ENCODE measurements around the gene ZNF451. TPM values are rescaled to one million over a fixed set of nuclear protein-coding genes. Genes with fewer than 3 reads are reported as not detected.

Gene ZNF451
- total RNA-seq, 1 experiment from 2014 or later = 62.3 TPM

DNA sequence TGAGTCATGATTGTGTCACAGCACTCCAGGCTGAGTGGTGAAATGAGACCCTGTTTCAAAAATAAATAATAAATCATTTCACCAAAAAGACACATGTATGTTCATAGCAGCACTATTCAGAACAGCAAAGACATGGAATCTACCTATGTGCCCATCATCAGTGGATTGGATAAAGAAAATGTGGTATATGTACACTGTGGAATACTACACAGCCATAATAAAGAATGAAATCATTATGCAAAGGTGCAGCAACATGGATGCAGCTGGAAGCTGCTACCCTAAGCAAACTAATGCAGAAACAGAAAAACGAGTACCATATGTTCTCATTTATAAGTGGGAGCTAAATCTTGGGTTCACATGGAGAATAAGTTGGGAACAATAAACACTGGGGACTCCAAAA is 33.1 kb downstream of the ZNF451 start:
- POLR2A ChIA-PET = no interaction called here
- no peak overlapping the region for H3K27ac Mint-ChIP-seq (ENCODE audit: unreplicated experiment)
- Histone ChIP-seq H3K36me3 (ENCODE audit: control insufficient read depth, insufficient read depth, low read length) (no peaks in the 10 kb centered on the region), H3K9me3 (no peaks in the 10 kb centered on the region), H3K4me1 (no peaks in the 10 kb centered on the region), H3K4me3 (ENCODE audit: low read depth, low read length) (no peak overlapping the region), H3K27me3 (replicated peaks; ENCODE audit: control insufficient read depth, insufficient read depth, low read length) (no peaks in the 10 kb centered on the region)
- H3K4me3 Mint-ChIP-seq (ENCODE audit: unreplicated experiment) = no peak overlapping the region
- H3K9me3 Mint-ChIP-seq (ENCODE audit: unreplicated experiment) = no peaks in the 10 kb centered on the region
- no peak for DNase-seq
- CTCF ChIA-PET = no interaction called here
- H3K4me1 Mint-ChIP-seq (ENCODE audit: low read depth, unreplicated experiment) = no peaks in the 10 kb centered on the region
- no peaks in the 10 kb centered on the region for H3K27me3 Mint-ChIP-seq (ENCODE audit: insufficient read depth, unreplicated experiment)
- BruUV-seq (replicated peaks) = no TSS peak
- intact Hi-C loops (cut with micrococcal nuclease; ENCODE audit: unreplicated experiment) = no loop called here
- H3K36me3 Mint-ChIP-seq (ENCODE audit: insufficient read depth, unreplicated experiment) = no peaks in the 10 kb centered on the region
- TF ChIP-seq, protein P1, sequence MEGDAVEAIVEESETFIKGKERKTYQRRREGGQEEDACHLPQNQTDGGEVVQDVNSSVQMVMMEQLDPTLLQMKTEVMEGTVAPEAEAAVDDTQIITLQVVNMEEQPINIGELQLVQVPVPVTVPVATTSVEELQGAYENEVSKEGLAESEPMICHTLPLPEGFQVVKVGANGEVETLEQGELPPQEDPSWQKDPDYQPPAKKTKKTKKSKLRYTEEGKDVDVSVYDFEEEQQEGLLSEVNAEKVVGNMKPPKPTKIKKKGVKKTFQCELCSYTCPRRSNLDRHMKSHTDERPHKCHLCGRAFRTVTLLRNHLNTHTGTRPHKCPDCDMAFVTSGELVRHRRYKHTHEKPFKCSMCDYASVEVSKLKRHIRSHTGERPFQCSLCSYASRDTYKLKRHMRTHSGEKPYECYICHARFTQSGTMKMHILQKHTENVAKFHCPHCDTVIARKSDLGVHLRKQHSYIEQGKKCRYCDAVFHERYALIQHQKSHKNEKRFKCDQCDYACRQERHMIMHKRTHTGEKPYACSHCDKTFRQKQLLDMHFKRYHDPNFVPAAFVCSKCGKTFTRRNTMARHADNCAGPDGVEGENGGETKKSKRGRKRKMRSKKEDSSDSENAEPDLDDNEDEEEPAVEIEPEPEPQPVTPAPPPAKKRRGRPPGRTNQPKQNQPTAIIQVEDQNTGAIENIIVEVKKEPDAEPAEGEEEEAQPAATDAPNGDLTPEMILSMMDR (IDR thresholded peaks at IDR 0.05; ENCODE audit: insufficient read depth in 1 of 2, low read depth in 1 of 2, low read length in 1 of 2, severe bottlenecking in 1 of 2, unreplicated experiment in 1 of 2) = no peak

DNA sequence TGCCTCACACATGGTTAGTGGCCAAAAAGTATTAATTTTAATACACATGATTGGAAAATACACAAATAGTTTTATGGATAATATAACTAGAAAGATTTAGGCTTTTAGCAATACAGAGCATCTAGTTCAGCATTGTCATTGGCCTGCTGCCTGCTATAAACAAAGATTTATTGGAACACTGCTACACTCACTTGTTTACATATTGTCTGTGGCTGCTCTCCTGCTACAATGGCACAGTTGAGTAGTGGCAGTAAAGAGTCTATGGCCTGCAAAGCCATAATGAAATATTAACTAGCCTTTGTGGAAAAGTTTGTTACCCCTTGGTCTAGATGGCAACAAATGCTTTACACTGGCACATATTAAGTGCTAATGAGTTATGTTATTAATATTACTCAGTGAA is 37.8 kb downstream of the ZNF451 start:
- H3K27ac Mint-ChIP-seq (ENCODE audit: unreplicated experiment) = no peak overlapping the region
- H3K4me1 Mint-ChIP-seq (ENCODE audit: low read depth, unreplicated experiment) = no peaks in the 10 kb centered on the region
- Histone ChIP-seq H3K4me3 (ENCODE audit: low read depth, low read length) (no peak overlapping the region), H3K36me3 (ENCODE audit: control insufficient read depth, insufficient read depth, low read length) (no peaks in the 10 kb centered on the region), H3K4me1 (no peaks in the 10 kb centered on the region), H3K27me3 (replicated peaks; ENCODE audit: control insufficient read depth, insufficient read depth, low read length) (no peaks in the 10 kb centered on the region), H3K9me3 (no peaks in the 10 kb centered on the region)
- no peaks in the 10 kb centered on the region for H3K36me3 Mint-ChIP-seq (ENCODE audit: insufficient read depth, unreplicated experiment)
- CTCF ChIA-PET = no interaction called here
- no peak for DNase-seq
- no peaks in the 10 kb centered on the region for H3K9me3 Mint-ChIP-seq (ENCODE audit: unreplicated experiment)
- intact Hi-C loops (cut with micrococcal nuclease; ENCODE audit: unreplicated experiment) = no loop called here
- TF ChIP-seq, protein P1 (IDR thresholded peaks at IDR 0.05; ENCODE audit: insufficient read depth in 1 of 2, low read depth in 1 of 2, low read length in 1 of 2, severe bottlenecking in 1 of 2, unreplicated experiment in 1 of 2) = no peak
- no peaks in the 10 kb centered on the region for H3K27me3 Mint-ChIP-seq (ENCODE audit: insufficient read depth, unreplicated experiment)
- H3K4me3 Mint-ChIP-seq (ENCODE audit: unreplicated experiment) = no peak overlapping the region
- no TSS peak for BruUV-seq (replicated peaks)
- POLR2A ChIA-PET = no interaction called here

DNA sequence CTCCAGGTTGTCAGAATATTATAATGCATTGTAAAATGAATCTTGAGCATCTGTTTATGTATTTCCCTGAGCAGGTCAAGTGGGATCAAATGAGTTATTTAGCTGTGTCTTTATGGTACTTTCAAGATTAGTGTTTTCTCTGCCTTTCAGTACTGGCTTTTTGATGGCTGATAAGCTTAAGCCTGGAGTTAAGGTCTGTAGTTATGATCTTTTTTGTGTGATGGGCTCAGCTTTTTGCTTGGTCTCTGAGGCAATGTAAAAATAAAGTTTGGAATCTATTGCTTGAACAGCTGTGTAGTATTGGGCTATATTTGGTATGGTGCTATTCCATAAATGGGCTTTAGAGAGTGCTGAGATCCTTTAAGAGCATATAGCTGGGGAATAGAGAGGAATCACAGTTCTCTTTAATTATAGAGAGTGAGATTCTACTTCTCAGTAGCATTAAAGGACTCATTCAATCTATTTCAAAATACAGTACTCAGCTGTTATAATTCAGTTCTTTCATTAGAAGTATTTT is 40.7 kb downstream of the ZNF451 start:
- H3K4me3 ChIP-seq (ENCODE audit: low read depth, low read length) = no peak overlapping the region
- Mint-ChIP-seq H3K27ac (ENCODE audit: unreplicated experiment) (no peak overlapping the region), H3K27me3 (ENCODE audit: insufficient read depth, unreplicated experiment) (no peaks in the 10 kb centered on the region), H3K36me3 (ENCODE audit: insufficient read depth, unreplicated experiment) (peaks cover 17% of the 10 kb centered on the region), H3K4me1 (ENCODE audit: low read depth, unreplicated experiment) (no peaks in the 10 kb centered on the region), H3K9me3 (ENCODE audit: unreplicated experiment) (no peaks in the 10 kb centered on the region), H3K4me3 (ENCODE audit: unreplicated experiment) (no peak overlapping the region)
- H3K4me1 ChIP-seq = no peaks in the 10 kb centered on the region
- POLR2A ChIA-PET = no interaction called here
- no peak for DNase-seq
- intact Hi-C loops (cut with micrococcal nuclease; ENCODE audit: unreplicated experiment) = no loop called here
- H3K36me3 ChIP-seq (ENCODE audit: control insufficient read depth, insufficient read depth, low read length) = no peaks in the 10 kb centered on the region; the same call in 1 of the 2 replicates
- CTCF ChIA-PET = no interaction called here
- H3K9me3 ChIP-seq = no peaks in the 10 kb centered on the region
- H3K27me3 ChIP-seq (replicated peaks; ENCODE audit: control insufficient read depth, insufficient read depth, low read length) = no peaks in the 10 kb centered on the region
- TF ChIP-seq, protein P1 (IDR thresholded peaks at IDR 0.05; ENCODE audit: insufficient read depth in 1 of 2, low read depth in 1 of 2, low read length in 1 of 2, severe bottlenecking in 1 of 2, unreplicated experiment in 1 of 2) = no peak
- no TSS peak for BruUV-seq (replicated peaks)

Measured in Caco-2 (cell line).